IMR-90 (cell line): ENCODE measurements around the gene ZDHHC4. TPM values are rescaled to one million over a fixed set of nuclear protein-coding genes. Genes with fewer than 3 reads are reported as not detected.

Source experiments
- ATAC-seq: fragments of 200-7000 bp; cut with Tn5 transposase; 2 replicates; pipeline ENCODE4 v1.9.1; 2020; ENCODE audit warnings: low read depth, mild to moderate bottlenecking, moderate library complexity
- BruUV-seq: library from RNA; stranded (reverse); fragments of 400-500 nt; replicated peaks from 2 replicates; lab custom pipeline; 2021; lab: Mats Ljungman, UMichigan
- CTCF ChIA-PET: fragments of 300-600 bp; formaldehyde crosslinking; extraction: SDS; loops from one replicate; lab custom pipeline; 2021; ENCODE audit warnings: antibody characterized with exemption; lab: Yijun Ruan, JAX
- POLR2A ChIA-PET: fragments of 300-600 bp; sonication (Branson Sonifier 250); formaldehyde crosslinking; loops from one replicate; lab custom pipeline; 2022; ENCODE audit warnings: antibody characterized with exemption; ENCODE audit not compliant: unreplicated experiment; lab: Charles Lee
- DNase-seq: peaks from one replicate; pipeline ENCODE4 v3.0.0; 2013
- H2AFZ ChIP-seq: replicated peaks from 2 replicates; pipeline ENCODE3; 2013; ENCODE audit warnings: low read length, mild to moderate bottlenecking; ENCODE audit not compliant: poor library complexity
- H2AK5ac ChIP-seq: 2 replicates; pipeline ENCODE4 v1.6.1; 2013; ENCODE audit warnings: low read depth, low read length, inconsistent platforms
- H2AK9ac ChIP-seq: replicated peaks from 2 replicates; pipeline ENCODE3; 2013; ENCODE audit warnings: mild to moderate bottlenecking, low read depth, low read length, moderate library complexity; ENCODE audit not compliant: poor library complexity
- H2BK120ac ChIP-seq: 2 replicates; pipeline ENCODE4 v1.6.1; 2013; ENCODE audit warnings: low read depth, low read length, inconsistent platforms
- H2BK15ac ChIP-seq: 3 replicates; pipeline ENCODE4 v1.6.1; 2013; ENCODE audit warnings: low read depth, low read length, inconsistent platforms
- H2BK20ac ChIP-seq: 2 replicates; pipeline ENCODE4 v1.6.1; 2013; ENCODE audit warnings: low read depth, mild to moderate bottlenecking, inconsistent platforms, low read length, moderate library complexity
- H2BK5ac ChIP-seq: 2 replicates; pipeline ENCODE4 v1.6.1; 2013; ENCODE audit warnings: mild to moderate bottlenecking, low read depth, low read length, inconsistent platforms; ENCODE audit not compliant: poor library complexity, severe bottlenecking
- H3K14ac ChIP-seq: replicated peaks from 2 replicates; pipeline ENCODE4 v1.6.1; 2013; ENCODE audit warnings: low read depth, low read length, inconsistent platforms
- H3K18ac ChIP-seq: 2 replicates; pipeline ENCODE4 v1.6.1; 2013; ENCODE audit warnings: low read depth, low read length, control low read depth
- H3K23ac ChIP-seq: 2 replicates; pipeline ENCODE4 v1.6.1; 2013; ENCODE audit warnings: low read depth, low read length, inconsistent platforms
- H3K27ac ChIP-seq: 2 replicates; pipeline ENCODE4 v1.5.1; 2013; ENCODE audit warnings: mild to moderate bottlenecking, control low read depth, low read length; ENCODE audit not compliant: insufficient read depth
- H3K27me3 ChIP-seq: 2 replicates; pipeline ENCODE4 v1.6.1; 2013; ENCODE audit warnings: low read length; ENCODE audit not compliant: control insufficient read depth, insufficient read depth
- H3K36me3 ChIP-seq: 2 replicates; pipeline ENCODE4 v1.6.1; 2013; ENCODE audit warnings: low read length, mixed read lengths; ENCODE audit not compliant: control insufficient read depth, insufficient read depth
- H3K4ac ChIP-seq: 2 replicates; pipeline ENCODE4 v1.6.1; 2013; ENCODE audit warnings: low read depth, low read length, inconsistent platforms
- H3K4me1 ChIP-seq: 2 replicates; pipeline ENCODE4 v1.6.1; 2013; ENCODE audit warnings: low read length, mixed read lengths; ENCODE audit not compliant: control insufficient read depth, insufficient read depth
- H3K4me2 ChIP-seq: 2 replicates; pipeline ENCODE4 v1.6.1; 2013; ENCODE audit warnings: low read depth, mild to moderate bottlenecking, control low read depth, low read length, moderate library complexity
- H3K4me3 ChIP-seq: 2 replicates; pipeline ENCODE4 v1.5.1; 2013; ENCODE audit warnings: low read depth, mild to moderate bottlenecking, control low read depth, low read length, moderate library complexity; ENCODE audit not compliant: insufficient read depth
- H3K56ac ChIP-seq: 2 replicates; pipeline ENCODE4 v1.6.1; 2013; ENCODE audit warnings: low read length, inconsistent platforms; ENCODE audit not compliant: insufficient read depth; ENCODE audit errors: extremely low read depth
- H3K79me1 ChIP-seq, 2 experiments: 2 replicates each; pipeline ENCODE4 v1.6.1; 2013; ENCODE audit warnings: low read length in 2 of 2, inconsistent platforms in 1 of 2, low read depth in 1 of 2
- H3K9ac ChIP-seq: 2 replicates; pipeline ENCODE4 v1.6.1; 2013; ENCODE audit warnings: low read depth, low read length, control low read depth
- H3K9me1 ChIP-seq: 2 replicates; pipeline ENCODE4 v1.6.1; 2013; ENCODE audit warnings: low read length, inconsistent platforms; ENCODE audit not compliant: insufficient read depth
- H3K9me3 ChIP-seq: 2 replicates; pipeline ENCODE4 v1.6.1; 2013; ENCODE audit warnings: low read length; ENCODE audit not compliant: control insufficient read depth, insufficient read depth
- H4K20me1 ChIP-seq: 2 replicates; pipeline ENCODE4 v1.6.1; 2013; ENCODE audit warnings: low read length, inconsistent platforms; ENCODE audit not compliant: insufficient read depth
- H4K5ac ChIP-seq: 2 replicates; pipeline ENCODE4 v1.6.1; 2013; ENCODE audit warnings: mild to moderate bottlenecking, low read depth, low read length, control low read depth
- H4K8ac ChIP-seq, 2 experiments: 2 replicates each; pipeline ENCODE4 v1.6.1; 2013; ENCODE audit warnings: low read depth in 2 of 2, low read length in 2 of 2, control low read depth in 1 of 2, inconsistent platforms in 1 of 2
- H4K91ac ChIP-seq: 2 replicates; pipeline ENCODE4 v1.6.1; 2013; ENCODE audit warnings: low read depth, low read length, inconsistent platforms; ENCODE audit not compliant: insufficient read depth
- CEBPB ChIP-seq: IDR thresholded peaks from 2 replicates; pipeline ENCODE4 v1.6.1; 2012; ENCODE audit warnings: low read depth, low read length, improper control_type of control experiment
- CHD1 ChIP-seq: IDR thresholded peaks from 2 replicates; pipeline ENCODE4 v1.6.1; 2012; ENCODE audit warnings: low read depth, low read length, improper control_type of control experiment
- MAFK ChIP-seq: IDR thresholded peaks from 2 replicates; pipeline ENCODE4 v1.6.1; 2012; ENCODE audit warnings: low read depth, low read length, improper control_type of control experiment
- MAZ ChIP-seq: IDR thresholded peaks from 2 replicates; pipeline ENCODE4 v1.6.1; 2012; ENCODE audit warnings: low read depth, mild to moderate bottlenecking, low read length, improper control_type of control experiment, moderate library complexity, borderline replicate concordance
- MXI1 ChIP-seq: IDR thresholded peaks from 2 replicates; pipeline ENCODE4 v1.6.1; 2012; ENCODE audit warnings: low read depth, mild to moderate bottlenecking, low read length, moderate library complexity, borderline replicate concordance
- POLR2A ChIP-seq: IDR thresholded peaks from 2 replicates; pipeline ENCODE4 v1.6.1; 2012; ENCODE audit warnings: mild to moderate bottlenecking, low read depth, low read length
- RAD21 ChIP-seq: IDR thresholded peaks from 2 replicates; pipeline ENCODE4 v1.6.1; 2012; ENCODE audit warnings: low read length, improper control_type of control experiment
- RCOR1 ChIP-seq: IDR thresholded peaks from 2 replicates; pipeline ENCODE4 v1.6.1; 2012; ENCODE audit warnings: mild to moderate bottlenecking, low read length, improper control_type of control experiment; ENCODE audit not compliant: insufficient replicate concordance
- RFX5 ChIP-seq: IDR thresholded peaks from 2 replicates; pipeline ENCODE4 v1.8.0; 2012; ENCODE audit warnings: low read depth, mild to moderate bottlenecking, low read length, moderate library complexity
- WGBS, 2 experiments: methylation state at CpG; one replicate each; pipeline versions ENCODE4 v1.1.5 to v1.1.7; 2013; ENCODE audit warnings: missing lambda C conversion rate in 2 of 2; ENCODE audit not compliant: insufficient read length in 1 of 2; ENCODE audit errors: extremely low coverage in 2 of 2; 5-methylcytosine and 5-hydroxymethylcytosine counted together
- dilution Hi-C: fragments of 300-500 bp; cut with HindIII; formaldehyde crosslinking; loops from one replicate; pipeline ENCODE4 v1.14.3; 2018; ENCODE audit warnings: low sequenced_read_pairs; ENCODE audit not compliant: unreplicated experiment
- in situ Hi-C: fragments of 300-500 bp; cut with MboI; formaldehyde crosslinking; loops from 3 replicates; pipeline ENCODE4 v1.14.3; 2019; ENCODE audit warnings: low sequenced_read_pairs, inconsistent platforms, mixed read lengths
- intact Hi-C: fragments of 100-400 bp; cut with micrococcal nuclease; formaldehyde crosslinking; loops from 2 replicates; pipeline ENCODE4 v1.10.0; 2022
- polyA plus RNA-seq, 3 experiments: library from polyadenylated mRNA; depleted of rRNA; stranded (reverse); fragments of >200 nt; gene quantifications; 2 replicates each; pipeline ENCODE4 v1.2.3, GENCODE V29; 2012; ENCODE audit warnings: low replicate concordance in 1 of 3
- total RNA-seq: library from RNA; depleted of rRNA; stranded (reverse); fragments of >200 nt; gene quantifications from 2 replicates; pipeline ENCODE4 v1.2.3, GENCODE V29; 2012
- TF ChIP-seq, protein P1 (sequence below): fragments of 150-350 bp; IDR thresholded peaks from 2 replicates; pipeline ENCODE4 v1.6.1; 2016; ENCODE audit warnings: low read depth, mild to moderate bottlenecking, low read length, moderate library complexity, borderline replicate concordance
- TF ChIP-seq, protein P2 (sequence below): conservative IDR thresholded peaks from 2 replicates; pipeline ENCODE4 v1.5.1; 2012; ENCODE audit warnings: mild to moderate bottlenecking, low read depth, low read length, improper control_type of control experiment
- TF ChIP-seq, protein P3 (sequence below): fragments of 150-350 bp; IDR thresholded peaks from 2 replicates; pipeline ENCODE4 v1.6.1; 2017; ENCODE audit warnings: mild to moderate bottlenecking, antibody characterized with exemption, low read length, low read depth

ZDHHC4 gene
- total and polyA plus RNA-seq, 2 of the 4 experiments (the other 2 are of a cell fraction) = 43.9 to 58.3 TPM

DNA sequence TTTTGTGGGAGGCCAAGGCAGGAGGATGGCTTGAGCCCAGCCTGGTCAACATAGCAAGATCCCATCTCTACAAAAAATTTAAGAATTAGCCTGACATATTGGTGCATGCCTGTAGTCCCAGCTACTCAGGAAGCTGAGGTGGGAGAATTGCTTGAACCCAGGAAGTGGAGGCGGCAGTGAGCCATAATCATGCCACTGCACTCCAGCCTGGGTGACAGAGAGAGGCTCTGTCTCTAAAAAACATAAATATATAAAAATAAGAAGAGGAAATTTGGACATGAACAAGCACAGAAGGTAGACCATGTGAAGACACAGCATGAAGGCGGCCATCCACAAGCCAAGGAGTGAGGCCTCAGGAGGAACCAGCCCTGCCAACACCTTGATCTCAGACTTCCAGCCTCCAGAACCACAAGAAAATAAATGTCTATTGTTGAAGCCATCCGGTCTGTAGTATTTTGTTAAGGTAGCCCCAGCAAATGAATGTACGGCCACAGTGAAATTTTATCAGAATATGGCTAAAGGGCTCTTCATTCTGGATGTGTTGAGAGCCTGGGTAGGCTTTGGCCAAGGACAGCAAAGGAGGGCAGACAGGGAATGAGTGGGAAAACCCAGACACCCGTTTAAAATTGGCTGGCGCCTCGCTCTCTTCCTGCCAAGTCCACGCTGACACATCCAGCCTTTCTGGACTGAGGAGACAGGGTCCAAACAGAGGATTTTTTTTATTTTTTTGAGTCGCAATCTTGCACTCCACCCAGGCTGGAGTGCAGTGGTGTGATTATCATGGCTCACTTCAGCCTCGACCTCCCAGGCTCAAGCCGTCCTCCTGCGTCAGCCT, 13.1 kb upstream of the ZDHHC4 start:
- H3K9me1 ChIP-seq = no peaks in the 10 kb centered on the region
- no peaks in the 10 kb centered on the region for H3K9me3 ChIP-seq
- H3K4me2 ChIP-seq = no peak overlapping the region
- no peaks in the 10 kb centered on the region for H4K20me1 ChIP-seq
- no peak overlapping the region for H3K18ac ChIP-seq
- in situ Hi-C loops = no loop called here
- H3K4ac ChIP-seq = no peak overlapping the region
- ATAC-seq (no peak), DNase-seq (no peak)
- no peak for TF ChIP-seq CEBPB
- TF ChIP-seq MXI1 = no peak
- TF ChIP-seq, protein P1, sequence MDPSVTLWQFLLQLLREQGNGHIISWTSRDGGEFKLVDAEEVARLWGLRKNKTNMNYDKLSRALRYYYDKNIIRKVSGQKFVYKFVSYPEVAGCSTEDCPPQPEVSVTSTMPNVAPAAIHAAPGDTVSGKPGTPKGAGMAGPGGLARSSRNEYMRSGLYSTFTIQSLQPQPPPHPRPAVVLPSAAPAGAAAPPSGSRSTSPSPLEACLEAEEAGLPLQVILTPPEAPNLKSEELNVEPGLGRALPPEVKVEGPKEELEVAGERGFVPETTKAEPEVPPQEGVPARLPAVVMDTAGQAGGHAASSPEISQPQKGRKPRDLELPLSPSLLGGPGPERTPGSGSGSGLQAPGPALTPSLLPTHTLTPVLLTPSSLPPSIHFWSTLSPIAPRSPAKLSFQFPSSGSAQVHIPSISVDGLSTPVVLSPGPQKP = no peak
- TF ChIP-seq, protein P2, sequence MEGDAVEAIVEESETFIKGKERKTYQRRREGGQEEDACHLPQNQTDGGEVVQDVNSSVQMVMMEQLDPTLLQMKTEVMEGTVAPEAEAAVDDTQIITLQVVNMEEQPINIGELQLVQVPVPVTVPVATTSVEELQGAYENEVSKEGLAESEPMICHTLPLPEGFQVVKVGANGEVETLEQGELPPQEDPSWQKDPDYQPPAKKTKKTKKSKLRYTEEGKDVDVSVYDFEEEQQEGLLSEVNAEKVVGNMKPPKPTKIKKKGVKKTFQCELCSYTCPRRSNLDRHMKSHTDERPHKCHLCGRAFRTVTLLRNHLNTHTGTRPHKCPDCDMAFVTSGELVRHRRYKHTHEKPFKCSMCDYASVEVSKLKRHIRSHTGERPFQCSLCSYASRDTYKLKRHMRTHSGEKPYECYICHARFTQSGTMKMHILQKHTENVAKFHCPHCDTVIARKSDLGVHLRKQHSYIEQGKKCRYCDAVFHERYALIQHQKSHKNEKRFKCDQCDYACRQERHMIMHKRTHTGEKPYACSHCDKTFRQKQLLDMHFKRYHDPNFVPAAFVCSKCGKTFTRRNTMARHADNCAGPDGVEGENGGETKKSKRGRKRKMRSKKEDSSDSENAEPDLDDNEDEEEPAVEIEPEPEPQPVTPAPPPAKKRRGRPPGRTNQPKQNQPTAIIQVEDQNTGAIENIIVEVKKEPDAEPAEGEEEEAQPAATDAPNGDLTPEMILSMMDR = no peak
- TF ChIP-seq MAFK = no peak
- TF ChIP-seq MAZ = no peak
- TF ChIP-seq, protein P3, sequence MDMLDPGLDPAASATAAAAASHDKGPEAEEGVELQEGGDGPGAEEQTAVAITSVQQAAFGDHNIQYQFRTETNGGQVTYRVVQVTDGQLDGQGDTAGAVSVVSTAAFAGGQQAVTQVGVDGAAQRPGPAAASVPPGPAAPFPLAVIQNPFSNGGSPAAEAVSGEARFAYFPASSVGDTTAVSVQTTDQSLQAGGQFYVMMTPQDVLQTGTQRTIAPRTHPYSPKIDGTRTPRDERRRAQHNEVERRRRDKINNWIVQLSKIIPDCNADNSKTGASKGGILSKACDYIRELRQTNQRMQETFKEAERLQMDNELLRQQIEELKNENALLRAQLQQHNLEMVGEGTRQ = no peak
- no peak for TF ChIP-seq RAD21
- no peak for TF ChIP-seq RFX5
- TF ChIP-seq CHD1 = no peak
- TF ChIP-seq POLR2A = no peak
- no peak for TF ChIP-seq RCOR1
- H3K27ac ChIP-seq = no peak overlapping the region
- no peak overlapping the region for H4K91ac ChIP-seq
- H3K27me3 ChIP-seq = peaks cover 2% of the 10 kb centered on the region; the same call in 1 of the 2 replicates
- ChIA-PET POLR2A (no interaction called here), CTCF (no interaction called here)
- WGBS, 2 experiments = no CpG with 5 or more reads among the region's 12 CpGs
- no peak overlapping the region for H4K8ac ChIP-seq
- H2BK15ac ChIP-seq = no peak overlapping the region
- H2BK120ac ChIP-seq = no peak overlapping the region
- no TSS peak for BruUV-seq
- no peaks in the 10 kb centered on the region for H3K36me3 ChIP-seq
- H2AK9ac ChIP-seq = no peak overlapping the region
- H2BK5ac ChIP-seq = no peak overlapping the region
- no peak overlapping the region for H3K4me3 ChIP-seq
- no peak overlapping the region for H2BK20ac ChIP-seq
- no peak overlapping the region for H4K5ac ChIP-seq
- H3K4me1 ChIP-seq = no peaks in the 10 kb centered on the region
- no peaks in the 10 kb centered on the region for H3K79me1 ChIP-seq
- no peak overlapping the region for H2AK5ac ChIP-seq
- no peak overlapping the region for H3K23ac ChIP-seq
- intact Hi-C loops = loop anchor here (2.0 kb wide), 1 partner anchor 73 kb away; no protein-coding TSS in a partner anchor
- dilution Hi-C loops = no loop called here
- no peak overlapping the region for H3K9ac ChIP-seq
- no peak overlapping the region for H2AFZ ChIP-seq
- no peak overlapping the region for H3K14ac ChIP-seq
- no peak overlapping the region for H3K56ac ChIP-seq
